ENCODE results near the gene TEK.
"Not testable (repeated sequence)": the region's sequence is repeated elsewhere in the genome, so short reads cannot be mapped to it uniquely, and the experiment has no call there.

TEK gene

GRCh38 chr9:27108981-27109541 lies at the start of gene TEK:
Gene TEK (plus strand): TSS chr9:27109225. CDS start chr9:27109591, 366 bp downstream.
- DNase-seq (ENCODE audit: low read depth, low spot score) = peak; percentile 57

GRCh38 chr9:27059412-27059811 lies 49.6 kb upstream of the TEK start:
- no peak for DNase-seq (ENCODE audit: low read depth, low spot score)

- DNase-seq (ENCODE audit: low read depth, low spot score) = no peak
These were observed 49.1 kb upstream of the TEK start for GRCh38 chr9:27059907-27060306.

- no peak for DNase-seq (ENCODE audit: low read depth, low spot score)
These were observed 43.7 kb upstream of the TEK start for GRCh38 chr9:27065288-27065687.

GRCh38 chr9:27073841-27074728 lies 34.9 kb upstream of the TEK start:
- DNase-seq (ENCODE audit: low read depth, low spot score) = no peak

GRCh38 chr9:27078685-27079084 lies 30.3 kb upstream of the TEK start:
- DNase-seq (ENCODE audit: low read depth, low spot score) = no peak

- no peak for DNase-seq (ENCODE audit: low read depth, low spot score)
These were observed 23.6 kb upstream of the TEK start for GRCh38 chr9:27085456-27085855.

- DNase-seq (ENCODE audit: low read depth, low spot score) = no peak
These were observed 22.0 kb upstream of the TEK start for GRCh38 chr9:27086818-27087680.

GRCh38 chr9:27088981-27089380 lies 20.0 kb upstream of the TEK start:
- DNase-seq (ENCODE audit: low read depth, low spot score) = no peak

GRCh38 chr9:27089706-27090105 lies 19.3 kb upstream of the TEK start:
- no peak for DNase-seq (ENCODE audit: low read depth, low spot score)

- no peak for DNase-seq (ENCODE audit: low read depth, low spot score)
These were observed 18.8 kb upstream of the TEK start for GRCh38 chr9:27090231-27090630.

GRCh38 chr9:27090711-27091110 lies 18.3 kb upstream of the TEK start:
- no peak for DNase-seq (ENCODE audit: low read depth, low spot score)

- DNase-seq (ENCODE audit: low read depth, low spot score) = not testable (repeated sequence)
These were observed 16.5 kb upstream of the TEK start for GRCh38 chr9:27092496-27092895.

GRCh38 chr9:27093384-27094067 lies 15.5 kb upstream of the TEK start:
- DNase-seq (ENCODE audit: low read depth, low spot score) = not testable (repeated sequence)

- no peak for DNase-seq (ENCODE audit: low read depth, low spot score)
These were observed 14.3 kb upstream of the TEK start for GRCh38 chr9:27094640-27095298.

- DNase-seq (ENCODE audit: low read depth, low spot score) = no peak
These were observed 1.8 kb upstream of the TEK start for GRCh38 chr9:27107241-27107640.

- no peak for DNase-seq (ENCODE audit: low read depth, low spot score)
These were observed 596 bp downstream of the TEK start for GRCh38 chr9:27109621-27110020.

- DNase-seq (ENCODE audit: low read depth, low spot score) = no peak
These were observed 1.2 kb downstream of the TEK start for GRCh38 chr9:27110181-27110580.

- DNase-seq (ENCODE audit: low read depth, low spot score) = no peak
These were observed 3.2 kb downstream of the TEK start for GRCh38 chr9:27112235-27112634.

- DNase-seq (ENCODE audit: low read depth, low spot score) = peak; percentile 12
These were observed 8.6 kb downstream of the TEK start for GRCh38 chr9:27117489-27118135.

- DNase-seq (ENCODE audit: low read depth, low spot score) = no peak
These were observed 9.9 kb downstream of the TEK start for GRCh38 chr9:27118916-27119315.

All from iPS DF 19.7 (cell line).